Parathyroid adenoma (tissue), 2 donors: ENCODE measurements around the gene PLIN4.

Source experiments
- H2AFZ ChIP-seq: fragments of 300-600 bp; sonication (generic); one replicate; pipeline ENCODE4 v1.7.0; 2017; ENCODE audit warnings: antibody characterized with exemption, mild to moderate bottlenecking
- H3K27ac ChIP-seq: fragments of 300-600 bp; sonication (generic); one replicate; pipeline ENCODE4 v1.7.0; 2017
- H3K27me3 ChIP-seq: fragments of 300-600 bp; sonication (generic); one replicate; pipeline ENCODE4 v1.7.0; 2017; ENCODE audit warnings: low read length; ENCODE audit not compliant: control insufficient read depth, insufficient read depth
- H3K36me3 ChIP-seq: fragments of 300-600 bp; sonication (generic); one replicate; pipeline ENCODE4 v1.7.0; 2017; ENCODE audit warnings: low read length; ENCODE audit not compliant: control insufficient read depth, insufficient read depth
- H3K4me1 ChIP-seq: fragments of 300-600 bp; sonication (generic); one replicate; pipeline ENCODE4 v1.7.0; 2017; ENCODE audit warnings: control low read depth
- H3K4me2 ChIP-seq: fragments of 300-600 bp; sonication (generic); one replicate; pipeline ENCODE4 v1.7.0; 2017; ENCODE audit warnings: low read length
- H3K4me3 ChIP-seq: fragments of 300-600 bp; sonication (generic); one replicate; pipeline ENCODE4 v1.7.0; 2017; ENCODE audit warnings: low read depth, low read length
- H3K79me2 ChIP-seq: fragments of 300-600 bp; sonication (generic); one replicate; pipeline ENCODE4 v1.7.0; 2017; ENCODE audit warnings: control low read depth
- H3K9ac ChIP-seq: fragments of 300-600 bp; sonication (generic); one replicate; pipeline ENCODE4 v1.7.0; 2017; ENCODE audit warnings: mild to moderate bottlenecking
- H3K9me3 ChIP-seq: fragments of 300-600 bp; sonication (generic); one replicate; pipeline ENCODE4 v1.7.0; 2017; ENCODE audit warnings: low read length; ENCODE audit not compliant: control insufficient read depth
- CTCF ChIP-seq: fragments of 300-600 bp; sonication (generic); IDR thresholded peaks from one replicate; pipeline ENCODE4 v1.7.0; 2017; ENCODE audit warnings: antibody characterized with exemption, mild to moderate bottlenecking
- donor health status: primary hyperparathyroidism.

PLIN4 gene

GRCh38 chr19:4536798-4537197 is 18.5 kb upstream of the PLIN4 start:
- no peaks in the 10 kb centered on the region for H3K4me1 ChIP-seq
- no peak overlapping the region for H3K9ac ChIP-seq
- no peaks in the 10 kb centered on the region for H3K27me3 ChIP-seq
- H3K9me3 ChIP-seq, result no peaks in the 10 kb centered on the region
- H3K79me2 ChIP-seq, result no peaks in the 10 kb centered on the region
- no peaks in the 10 kb centered on the region for H3K36me3 ChIP-seq
- H3K4me2 ChIP-seq, result no peak overlapping the region
- no peak overlapping the region for H3K4me3 ChIP-seq
- no peak for TF ChIP-seq CTCF
- no peak overlapping the region for H2AFZ ChIP-seq
- H3K27ac ChIP-seq, result no peak overlapping the region

GRCh38 chr19:4534836-4535658 is 16.8 kb upstream of the PLIN4 start, which contains the start of gene PLIN5:
Gene PLIN5 (minus strand): TSS chr19:4535224. CDS start chr19:4534074, 1,150 bp downstream.
- Histone ChIP-seq H2AFZ (peak within 1 kb of the TSS; percentile 68), H3K9ac (no peak within 1 kb of the TSS), H3K4me3 (peak within 1 kb of the TSS; percentile 52), H3K36me3 (no peaks in the 10 kb centered on the region), H3K27me3 (no peaks in the 10 kb centered on the region), H3K79me2 (no peaks in the 10 kb centered on the region), H3K27ac (no peak within 1 kb of the TSS), H3K4me1 (no peaks in the 10 kb centered on the region), H3K9me3 (no peaks in the 10 kb centered on the region), H3K4me2 (peak within 1 kb of the TSS; percentile 72)
- no peak for TF ChIP-seq CTCF

- Histone ChIP-seq H3K4me3 (no peak overlapping the region), H3K4me1 (no peaks in the 10 kb centered on the region), H3K9me3 (no peaks in the 10 kb centered on the region), H2AFZ (no peak overlapping the region), H3K79me2 (no peaks in the 10 kb centered on the region), H3K36me3 (no peaks in the 10 kb centered on the region), H3K4me2 (no peak overlapping the region), H3K27ac (no peak overlapping the region), H3K9ac (no peak overlapping the region), H3K27me3 (no peaks in the 10 kb centered on the region)
- no peak for TF ChIP-seq CTCF
Observed at GRCh38 chr19:4533835-4534424, 15.6 kb upstream of the PLIN4 start.

GRCh38 chr19:4533334-4533733 is 15.0 kb upstream of the PLIN4 start:
- H2AFZ ChIP-seq, result no peak overlapping the region
- no peak overlapping the region for H3K27ac ChIP-seq
- no peaks in the 10 kb centered on the region for H3K27me3 ChIP-seq
- H3K4me2 ChIP-seq, result no peak overlapping the region
- no peak overlapping the region for H3K9ac ChIP-seq
- no peak overlapping the region for H3K4me3 ChIP-seq
- no peaks in the 10 kb centered on the region for H3K79me2 ChIP-seq
- H3K36me3 ChIP-seq, result no peaks in the 10 kb centered on the region
- H3K4me1 ChIP-seq, result no peaks in the 10 kb centered on the region
- TF ChIP-seq CTCF, result no peak
- no peaks in the 10 kb centered on the region for H3K9me3 ChIP-seq
